HepG2 (cell line): ENCODE data around the gene SRSF10. TPM values are rescaled to one million over a fixed set of nuclear protein-coding genes. Genes with fewer than 3 reads are reported as not detected.

Experiments used
- DR1 ChIP-seq: sonication (generic); formaldehyde crosslinking; IDR thresholded peaks from 2 replicates; pipeline ENCODE4 v1.8.0; 2021; ENCODE audit warnings: mild to moderate bottlenecking, missing genetic modification reagents, inconsistent platforms
- IKZF5 ChIP-seq: IDR thresholded peaks from 2 replicates; pipeline ENCODE4 v1.6.1; 2018; ENCODE audit warnings: missing genetic modification reagents, mild to moderate bottlenecking, missing compliant biosample characterization
- KLF9 ChIP-seq: IDR thresholded peaks from 2 replicates; pipeline ENCODE4 v1.6.1; 2016; ENCODE audit warnings: low read depth
- MLXIP ChIP-seq: sonication (generic); formaldehyde crosslinking; IDR thresholded peaks from 2 replicates; pipeline ENCODE4 v1.9.0; 2021; ENCODE audit warnings: missing genetic modification reagents, borderline replicate concordance
- MYNN ChIP-seq: sonication (generic); formaldehyde crosslinking; IDR thresholded peaks from 2 replicates; pipeline ENCODE4 v1.4.0; 2020; ENCODE audit warnings: mild to moderate bottlenecking, low read depth, missing genetic modification reagents
- SIX1 ChIP-seq: sonication (generic); formaldehyde crosslinking; IDR thresholded peaks from 2 replicates; pipeline ENCODE4 v1.4.0; 2020; ENCODE audit warnings: missing genetic modification reagents, borderline replicate concordance
- SKI ChIP-seq: fragments of 450-650 bp; IDR thresholded peaks from one replicate; pipeline ENCODE4 v1.6.1; 2018; ENCODE audit warnings: mild to moderate bottlenecking; ENCODE audit not compliant: partially characterized antibody
- SMYD3 ChIP-seq: sonication (generic); formaldehyde crosslinking; IDR thresholded peaks from 2 replicates; pipeline ENCODE4 v1.8.1; 2023; ENCODE audit warnings: mild to moderate bottlenecking, missing genetic modification reagents
- TFDP2 ChIP-seq: sonication (generic); formaldehyde crosslinking; IDR thresholded peaks from 2 replicates; pipeline ENCODE4 v1.4.0; 2020; ENCODE audit warnings: missing genetic modification reagents
- TMF1 ChIP-seq: sonication (generic); formaldehyde crosslinking; IDR thresholded peaks from 2 replicates; pipeline ENCODE4 v1.8.1; 2022; ENCODE audit warnings: low read depth, missing genetic modification reagents
- ZBED4 ChIP-seq: sonication (generic); formaldehyde crosslinking; IDR thresholded peaks from 2 replicates; pipeline ENCODE4 v1.4.0; 2020; ENCODE audit warnings: missing genetic modification reagents, borderline replicate concordance
- ZBTB42 ChIP-seq: sonication (generic); formaldehyde crosslinking; IDR thresholded peaks from 2 replicates; pipeline ENCODE4 v1.5.0; 2020; ENCODE audit warnings: mild to moderate bottlenecking, missing genetic modification reagents
- ZFP1 ChIP-seq: IDR thresholded peaks from 2 replicates; pipeline ENCODE4 v1.6.1; 2016
- ZNF251 ChIP-seq: sonication (generic); formaldehyde crosslinking; IDR thresholded peaks from 2 replicates; pipeline ENCODE4 v1.9.0; 2021; ENCODE audit warnings: mild to moderate bottlenecking, missing genetic modification reagents
- ZNF589 ChIP-seq: sonication (generic); formaldehyde crosslinking; conservative IDR thresholded peaks from 2 replicates; pipeline ENCODE4 v1.8.0; 2022; ENCODE audit warnings: mild to moderate bottlenecking, moderate library complexity, missing genetic modification reagents
- ZNF609 ChIP-seq: sonication (generic); formaldehyde crosslinking; IDR thresholded peaks from 2 replicates; pipeline ENCODE4 v1.4.0; 2020; ENCODE audit warnings: mild to moderate bottlenecking, missing genetic modification reagents, borderline replicate concordance
- polyA plus RNA-seq, 8 experiments: library from polyadenylated mRNA; depleted of rRNA in 3 of 8; stranded (reverse) in 7 of 8; unstranded in 1 of 8; fragments of >200 nt; fragmentation: Illumina TruSeq in 4 of 8; extraction: Trizol in 4 of 8; gene quantifications; 2 replicates each; pipeline versions ENCODE4 v1.2.1 to v1.2.3, GENCODE V29; 2011 to 2016; ENCODE audit warnings: low read depth in 4 of 8, missing spikeins in 1 of 8, mixed read lengths in 1 of 8; ENCODE audit not compliant: insufficient read depth in 1 of 8
- total RNA-seq, 5 experiments: library from RNA; depleted of rRNA; stranded (reverse); fragments of >200 nt; fragmentation: Illumina TruSeq; extraction: Trizol; gene quantifications; 2 replicates each; pipeline ENCODE4 v1.2.3, GENCODE V29; 2016; ENCODE audit warnings: low read depth in 1 of 5

SRSF10 gene
- total and polyA plus RNA-seq, 2 of the 13 experiments (the other 11 are each of a cell fraction or from before 2014, with no cell fraction given): 126 to 186 TPM

- no peak for TF ChIP-seq TFDP2 (CRISPR knock-in tag)
- no peak for TF ChIP-seq MLXIP (CRISPR knock-in tag)
- TF ChIP-seq TMF1 (CRISPR knock-in tag): no peak
- TF ChIP-seq ZNF589: no peak
- TF ChIP-seq SKI: no peak
- no peak for TF ChIP-seq ZNF251 (CRISPR knock-in tag)
- TF ChIP-seq IKZF5 (CRISPR knock-in tag): no peak
- TF ChIP-seq ZBTB42 (CRISPR knock-in tag): no peak
- no peak for TF ChIP-seq KLF9
- no peak for TF ChIP-seq MYNN (CRISPR knock-in tag)
- TF ChIP-seq ZBED4 (CRISPR knock-in tag): no peak
- no peak for TF ChIP-seq ZNF609 (CRISPR knock-in tag)
- no peak for TF ChIP-seq DR1
- no peak for TF ChIP-seq ZFP1 (CRISPR knock-in tag)
- no peak for TF ChIP-seq SMYD3 (CRISPR knock-in tag)
- no peak for TF ChIP-seq SIX1
These were observed 27.1 kb downstream of the SRSF10 start (continued) for GRCh38 chr1:23953020-23953419.
